ENCODE results near the gene HIPK4.

Gene HIPK4

DNA sequence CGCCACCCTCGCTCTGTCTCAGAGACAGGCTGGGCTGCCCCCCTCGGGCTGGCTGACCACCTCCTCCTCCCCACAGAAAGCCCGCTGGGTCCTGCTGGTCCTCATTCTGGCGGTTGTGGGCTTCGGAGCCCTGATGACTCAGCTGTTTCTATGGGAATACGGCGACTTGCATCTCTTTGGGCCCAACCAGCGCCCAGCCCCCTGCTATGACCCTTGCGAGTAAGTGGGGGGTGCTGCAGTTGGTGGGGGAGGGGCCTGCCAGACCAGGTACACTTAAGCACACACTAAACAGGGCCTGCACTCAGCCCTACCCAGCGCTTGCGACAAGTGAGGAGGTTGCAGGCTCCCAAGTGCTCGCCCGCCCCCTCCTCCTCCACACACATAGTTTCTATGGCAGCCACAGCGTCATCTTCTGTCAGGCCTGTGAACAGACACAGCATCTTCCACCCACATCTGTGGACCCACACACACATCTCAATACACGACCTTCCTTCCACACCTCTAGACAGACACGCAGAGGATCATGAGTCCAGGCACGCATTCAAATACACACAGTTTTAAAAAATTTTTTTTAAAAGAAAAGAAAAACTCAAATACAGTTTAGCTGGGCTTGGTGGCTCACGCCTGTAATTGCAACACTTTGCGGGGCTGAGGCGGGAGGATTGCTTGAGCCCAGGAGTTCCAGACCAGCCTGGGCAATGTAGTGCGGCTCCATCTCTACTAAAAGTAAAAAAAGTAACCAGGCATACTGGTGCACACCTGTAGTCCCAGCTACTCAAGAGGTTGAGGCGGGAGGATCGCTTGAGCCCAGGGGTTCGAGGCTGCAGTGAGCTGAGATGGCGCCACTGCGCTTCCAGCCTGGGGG is 23.1 kb downstream of the HIPK4 start:
- DNase-seq (ENCODE audit: extremely low read depth, low read depth): no peak
- TF ChIP-seq, protein P1, sequence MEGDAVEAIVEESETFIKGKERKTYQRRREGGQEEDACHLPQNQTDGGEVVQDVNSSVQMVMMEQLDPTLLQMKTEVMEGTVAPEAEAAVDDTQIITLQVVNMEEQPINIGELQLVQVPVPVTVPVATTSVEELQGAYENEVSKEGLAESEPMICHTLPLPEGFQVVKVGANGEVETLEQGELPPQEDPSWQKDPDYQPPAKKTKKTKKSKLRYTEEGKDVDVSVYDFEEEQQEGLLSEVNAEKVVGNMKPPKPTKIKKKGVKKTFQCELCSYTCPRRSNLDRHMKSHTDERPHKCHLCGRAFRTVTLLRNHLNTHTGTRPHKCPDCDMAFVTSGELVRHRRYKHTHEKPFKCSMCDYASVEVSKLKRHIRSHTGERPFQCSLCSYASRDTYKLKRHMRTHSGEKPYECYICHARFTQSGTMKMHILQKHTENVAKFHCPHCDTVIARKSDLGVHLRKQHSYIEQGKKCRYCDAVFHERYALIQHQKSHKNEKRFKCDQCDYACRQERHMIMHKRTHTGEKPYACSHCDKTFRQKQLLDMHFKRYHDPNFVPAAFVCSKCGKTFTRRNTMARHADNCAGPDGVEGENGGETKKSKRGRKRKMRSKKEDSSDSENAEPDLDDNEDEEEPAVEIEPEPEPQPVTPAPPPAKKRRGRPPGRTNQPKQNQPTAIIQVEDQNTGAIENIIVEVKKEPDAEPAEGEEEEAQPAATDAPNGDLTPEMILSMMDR (IDR thresholded peaks at IDR 0.05; ENCODE audit: low read depth, low read length, missing control alignments): no peak
- no peak overlapping the region; the same call in 1 of the 2 replicates for H3K4me3 ChIP-seq (replicated peaks; ENCODE audit: low read depth, low read length)

DNA sequence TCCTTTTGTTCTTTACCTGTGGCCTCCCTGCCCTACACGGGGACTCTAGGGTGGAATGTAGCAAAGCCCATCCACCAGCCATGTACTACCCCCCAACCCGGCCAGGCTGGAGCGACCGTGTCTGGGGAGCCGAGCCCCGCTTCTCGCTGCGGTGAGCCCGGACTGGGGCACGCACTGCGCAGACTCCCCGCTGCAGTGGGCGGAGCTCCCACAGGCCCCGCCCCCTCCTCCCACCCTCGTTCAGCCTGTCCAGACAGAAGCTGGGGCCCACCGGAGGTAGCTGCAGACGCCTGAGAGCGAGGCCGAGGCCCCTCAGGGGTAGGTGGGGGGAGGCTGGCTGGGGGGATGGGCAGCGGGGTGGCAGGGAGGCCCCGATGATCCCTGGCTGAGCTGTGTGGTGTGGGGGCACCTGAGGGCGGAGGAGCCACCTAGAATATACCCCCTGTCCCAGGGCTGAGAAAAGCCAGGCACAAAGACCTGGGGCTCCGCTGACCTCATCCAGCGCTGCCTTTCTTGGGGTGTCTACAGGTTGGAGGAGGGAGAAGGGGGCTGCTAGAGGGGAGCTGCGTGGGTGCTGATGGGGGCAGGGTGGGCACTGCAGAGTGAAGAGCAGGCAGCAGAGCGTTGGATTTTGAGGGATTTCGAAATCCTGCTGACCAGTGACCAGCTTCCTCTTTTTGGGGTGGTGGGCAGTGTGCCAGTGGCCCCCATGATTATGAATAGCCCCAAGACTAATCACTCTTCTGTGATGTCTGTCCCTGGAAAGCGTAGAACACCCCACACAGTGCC is 24.2 kb downstream of the HIPK4 start:
- peak overlapping the region; percentile 39 for H3K4me3 ChIP-seq (replicated peaks; ENCODE audit: low read depth, low read length)
- DNase-seq (ENCODE audit: extremely low read depth, low read depth): peak; percentile 14
- TF ChIP-seq, protein P1 (IDR thresholded peaks at IDR 0.05; ENCODE audit: low read depth, low read length, missing control alignments): no peak

- no peak for DNase-seq (ENCODE audit: extremely low read depth, low read depth)
- TF ChIP-seq, protein P1 (IDR thresholded peaks at IDR 0.05; ENCODE audit: low read depth, low read length, missing control alignments): no peak
- H3K4me3 ChIP-seq (replicated peaks; ENCODE audit: low read depth, low read length): no peak overlapping the region
Measured at GRCh38 chr19:40365010-40365409, 25.0 kb downstream of the HIPK4 start.

GRCh38 chr19:40363069-40363468 is 26.9 kb downstream of the HIPK4 start:
- H3K4me3 ChIP-seq (replicated peaks; ENCODE audit: low read depth, low read length): no peak overlapping the region
- no peak for DNase-seq (ENCODE audit: extremely low read depth, low read depth)
- TF ChIP-seq, protein P1 (IDR thresholded peaks at IDR 0.05; ENCODE audit: low read depth, low read length, missing control alignments): no peak

GRCh38 chr19:40362160-40362559 is 27.8 kb downstream of the HIPK4 start:
- TF ChIP-seq, protein P1 (IDR thresholded peaks at IDR 0.05; ENCODE audit: low read depth, low read length, missing control alignments): no peak

GRCh38 chr19:40360708-40361241 is 29.2 kb downstream of the HIPK4 start:
- no peak overlapping the region for H3K4me3 ChIP-seq (replicated peaks; ENCODE audit: low read depth, low read length)
- no peak for DNase-seq (ENCODE audit: extremely low read depth, low read depth)
- TF ChIP-seq, protein P1 (IDR thresholded peaks at IDR 0.05; ENCODE audit: low read depth, low read length, missing control alignments): no peak

More at GRCh38 chr19:40362160-40362559, 27.8 kb downstream of the HIPK4 start:
- no peak overlapping the region for H3K4me3 ChIP-seq (replicated peaks; ENCODE audit: low read depth, low read length)
- no peak for DNase-seq (ENCODE audit: extremely low read depth, low read depth)
